Keratinocyte (primary cell): ENCODE data around the gene KIFC3. TPM values are rescaled to one million over a fixed set of nuclear protein-coding genes. Genes with fewer than 3 reads are reported as not detected.

Experiments
- DNase-seq: peaks from one replicate; pipeline ENCODE4 v3.0.0-alpha.2; 2011; ENCODE audit warnings: low read depth, missing footprints, low spot score
- FAIRE-seq: peaks from 2 replicates; lab custom pipeline; 2011; peaks lifted over from hg19 to GRCh38; lab: Jason Lieb, UNC
- H2AFZ ChIP-seq: 2 replicates; pipeline ENCODE4 v1.6.0; 2012; ENCODE audit warnings: low read length, control low read depth, inconsistent platforms; ENCODE audit not compliant: control insufficient read depth
- H3K27ac ChIP-seq: 2 replicates; pipeline ENCODE4 v1.5.1; 2011; ENCODE audit warnings: low read length; ENCODE audit not compliant: control insufficient read depth, insufficient read depth
- H3K27me3 ChIP-seq: 3 replicates; pipeline ENCODE4 v1.6.0; 2011; ENCODE audit warnings: low read length; ENCODE audit not compliant: control insufficient read depth, insufficient read depth; ENCODE audit errors: extremely low read depth
- H3K36me3 ChIP-seq, 2 experiments: 2 replicates in 1 of 2; 3 replicates in 1 of 2; pipeline ENCODE4 v1.5.1; 2011; ENCODE audit warnings: low read length in 2 of 2, mild to moderate bottlenecking in 1 of 2; ENCODE audit not compliant: control insufficient read depth in 2 of 2, insufficient read depth in 2 of 2; ENCODE audit errors: extremely low read depth in 1 of 2
- H3K4me1 ChIP-seq: 3 replicates; pipeline ENCODE4 v1.5.1; 2011; ENCODE audit warnings: low read length; ENCODE audit not compliant: control insufficient read depth, insufficient read depth; ENCODE audit errors: extremely low read depth
- H3K4me2 ChIP-seq: 3 replicates; pipeline ENCODE4 v1.6.0; 2011; ENCODE audit warnings: low read depth, low read length; ENCODE audit not compliant: control insufficient read depth, insufficient read depth; ENCODE audit errors: extremely low read depth
- H3K4me3 ChIP-seq, 3 experiments: fragments of 200-600 bp in 1 of 3; sonication (generic) in 1 of 3; 2 replicates in 2 of 3; 3 replicates in 1 of 3; pipeline ENCODE4 v1.5.1; 2011 to 2016; ENCODE audit warnings: low read length in 3 of 3, mild to moderate bottlenecking in 3 of 3, control low read depth in 2 of 3, inconsistent platforms in 1 of 3, low read depth in 1 of 3, mixed read lengths in 1 of 3, mixed run types in 1 of 3, moderate library complexity in 1 of 3; ENCODE audit not compliant: control insufficient read depth in 2 of 3, insufficient read depth in 2 of 3; ENCODE audit errors: extremely low read depth in 1 of 3
- H3K79me2 ChIP-seq: 2 replicates; pipeline ENCODE4 v1.6.0; 2012; ENCODE audit warnings: low read length; ENCODE audit not compliant: control insufficient read depth, insufficient read depth
- H3K9ac ChIP-seq: 3 replicates; pipeline ENCODE4 v1.6.0; 2011; ENCODE audit warnings: low read length; ENCODE audit not compliant: control insufficient read depth, insufficient read depth; ENCODE audit errors: extremely low read depth
- H3K9me1 ChIP-seq: 3 replicates; pipeline ENCODE4 v1.6.0; 2011; ENCODE audit warnings: low read length; ENCODE audit not compliant: control insufficient read depth, insufficient read depth; ENCODE audit errors: extremely low read depth
- H3K9me3 ChIP-seq: 2 replicates; pipeline ENCODE4 v1.5.1; 2012; ENCODE audit warnings: low read depth, low read length; ENCODE audit not compliant: control insufficient read depth
- H4K20me1 ChIP-seq: 3 replicates; pipeline ENCODE4 v1.6.0; 2011; ENCODE audit warnings: low read length; ENCODE audit not compliant: control insufficient read depth, insufficient read depth; ENCODE audit errors: extremely low read depth
- EZH2 ChIP-seq: IDR thresholded peaks from one replicate; pipeline ENCODE4 v1.6.1; 2012; ENCODE audit warnings: inconsistent platforms, mild to moderate bottlenecking, low read length, moderate library complexity
- dilution Hi-C: fragments of 300-500 bp; cut with MboI; formaldehyde crosslinking; loops from one replicate; pipeline ENCODE4 v1.7.0; 2020; ENCODE audit warnings: low sequenced_read_pairs; ENCODE audit not compliant: extremely low pct_ligation_motif_present
- polyA plus RNA-seq, 5 experiments: library from polyadenylated mRNA; depleted of rRNA in 3 of 5; stranded (reverse) in 3 of 5; stranded (forward) in 1 of 5; unstranded in 1 of 5; fragments of >200 nt; gene quantifications; 1 replicate in 1 of 5; 2 replicates in 3 of 5; 3 replicates in 1 of 5; pipeline versions ENCODE4 v1.2.1 to v1.2.3, GENCODE V29; 2011 to 2012; ENCODE audit warnings: missing spikeins in 2 of 5, low read depth in 1 of 5, low replicate concordance in 1 of 5
- TF ChIP-seq, protein P1 (sequence below), 3 experiments: IDR thresholded peaks in 1 of 3; conservative IDR thresholded peaks in 1 of 3; optimal IDR thresholded peaks in 1 of 3; 2 replicates in 2 of 3; 3 replicates in 1 of 3; pipeline versions ENCODE3 to v1.5.1; 2011; ENCODE audit warnings: low read length in 3 of 3, mild to moderate bottlenecking in 3 of 3, moderate library complexity in 2 of 3, control low read depth in 1 of 3, inconsistent platforms in 1 of 3; ENCODE audit not compliant: insufficient read depth in 2 of 3; ENCODE audit errors: extremely low read depth in 1 of 3

The KIFC3 gene
- polyA plus RNA-seq, 1 donor (not counting 4 experiments of a cell fraction or from before 2014, with no cell fraction given) = 22.7 TPM

DNA sequence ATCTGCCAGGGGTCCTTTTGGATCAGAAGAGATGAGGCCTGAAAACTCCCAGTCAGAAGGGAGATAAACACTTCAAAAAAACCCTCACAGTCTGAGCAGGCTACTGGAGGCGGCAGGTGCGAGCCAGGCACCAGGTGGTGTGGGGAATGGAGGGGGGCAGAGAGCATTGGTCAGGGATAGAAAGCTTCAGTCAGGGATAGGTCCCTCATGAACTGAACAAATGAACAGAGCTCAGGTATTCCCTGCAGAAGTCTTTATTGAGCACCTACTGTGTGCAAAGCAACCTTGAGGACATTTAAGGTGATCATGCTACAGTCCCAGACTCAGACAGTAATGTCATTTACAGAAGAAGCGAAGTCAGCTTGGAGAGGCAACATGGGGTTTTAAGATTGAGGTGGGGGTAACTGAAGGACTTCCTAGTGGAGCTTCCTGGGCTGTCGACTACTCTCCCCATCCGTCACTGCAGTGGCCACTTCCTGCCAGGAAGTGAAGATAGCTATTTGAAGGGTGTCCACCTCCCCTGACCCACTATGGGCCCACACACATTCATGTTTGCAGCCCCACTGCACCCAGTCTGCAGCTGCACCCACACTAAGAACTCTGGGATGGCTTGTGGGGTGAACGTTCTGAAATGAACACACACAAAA lies 3.2 kb downstream of the KIFC3 start:
- no peak for FAIRE-seq
- dilution Hi-C loops = no loop called here
- no peaks in the 10 kb centered on the region for H3K9me3 ChIP-seq
- peaks cover 60% of the 10 kb centered on the region for H3K4me1 ChIP-seq
- H3K36me3 ChIP-seq = peaks cover 4 to 16% of the 10 kb centered on the region in 2 experiments
- H3K4me3 ChIP-seq = no peak overlapping the region
- H3K9ac ChIP-seq = no peak overlapping the region
- H3K9me1 ChIP-seq = no peaks in the 10 kb centered on the region
- H3K79me2 ChIP-seq = peaks cover 48% of the 10 kb centered on the region
- no peak overlapping the region for H3K27ac ChIP-seq
- TF ChIP-seq EZH2 = no peak
- TF ChIP-seq, protein P1, sequence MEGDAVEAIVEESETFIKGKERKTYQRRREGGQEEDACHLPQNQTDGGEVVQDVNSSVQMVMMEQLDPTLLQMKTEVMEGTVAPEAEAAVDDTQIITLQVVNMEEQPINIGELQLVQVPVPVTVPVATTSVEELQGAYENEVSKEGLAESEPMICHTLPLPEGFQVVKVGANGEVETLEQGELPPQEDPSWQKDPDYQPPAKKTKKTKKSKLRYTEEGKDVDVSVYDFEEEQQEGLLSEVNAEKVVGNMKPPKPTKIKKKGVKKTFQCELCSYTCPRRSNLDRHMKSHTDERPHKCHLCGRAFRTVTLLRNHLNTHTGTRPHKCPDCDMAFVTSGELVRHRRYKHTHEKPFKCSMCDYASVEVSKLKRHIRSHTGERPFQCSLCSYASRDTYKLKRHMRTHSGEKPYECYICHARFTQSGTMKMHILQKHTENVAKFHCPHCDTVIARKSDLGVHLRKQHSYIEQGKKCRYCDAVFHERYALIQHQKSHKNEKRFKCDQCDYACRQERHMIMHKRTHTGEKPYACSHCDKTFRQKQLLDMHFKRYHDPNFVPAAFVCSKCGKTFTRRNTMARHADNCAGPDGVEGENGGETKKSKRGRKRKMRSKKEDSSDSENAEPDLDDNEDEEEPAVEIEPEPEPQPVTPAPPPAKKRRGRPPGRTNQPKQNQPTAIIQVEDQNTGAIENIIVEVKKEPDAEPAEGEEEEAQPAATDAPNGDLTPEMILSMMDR (optimal IDR thresholded peaks at IDR 0.05 in 1 of 3, IDR thresholded peaks at IDR 0.05 in 1 of 3, conservative IDR thresholded peaks at IDR 0.05 in 1 of 3; ENCODE audit: extremely low read depth in 1 of 3, insufficient read depth in 2 of 3, low read length in 3 of 3) = no peak
- no peaks in the 10 kb centered on the region for H4K20me1 ChIP-seq
- H3K4me2 ChIP-seq = peak overlapping the region; percentile 96
- H3K27me3 ChIP-seq = no peaks in the 10 kb centered on the region
- H2AFZ ChIP-seq = no peak overlapping the region
- no peak for DNase-seq

DNA sequence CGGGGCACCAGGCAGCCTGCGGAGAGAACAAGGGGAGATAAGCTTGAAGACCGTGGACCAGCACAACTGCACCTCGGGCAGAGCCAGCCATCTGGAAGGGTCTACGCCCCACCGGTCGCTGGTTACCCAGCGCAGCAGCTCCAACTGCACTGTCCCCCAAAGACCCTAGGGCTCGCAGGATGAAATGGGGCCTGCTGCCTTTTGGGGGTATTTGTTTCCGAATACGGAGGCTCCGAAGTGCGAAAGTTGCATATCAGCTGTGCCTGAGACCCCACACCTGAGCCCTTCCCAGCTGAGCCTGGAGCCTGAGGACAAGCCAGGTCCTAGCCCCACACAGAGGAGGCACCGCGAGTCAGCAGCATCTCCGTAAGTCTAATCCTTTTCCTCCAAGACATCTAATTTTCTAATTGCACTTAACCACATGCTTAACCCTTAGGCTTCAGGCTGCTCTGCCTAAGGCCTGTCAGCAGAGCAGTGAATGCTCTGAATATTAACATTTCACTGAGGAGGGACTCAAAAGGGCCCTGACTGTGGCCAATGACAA lies 4.0 kb downstream of the KIFC3 start:
- peaks cover 56% of the 10 kb centered on the region for H3K4me1 ChIP-seq
- peak overlapping the region; percentile 67 for H3K9ac ChIP-seq
- FAIRE-seq = no peak

More for the DNA sequence above, 4.0 kb downstream of the KIFC3 start:
- Histone ChIP-seq H3K27me3 (no peaks in the 10 kb centered on the region), H3K4me2 (peak overlapping the region; percentile 85), H3K9me1 (no peaks in the 10 kb centered on the region), H2AFZ (no peak overlapping the region), H3K36me3 (peaks cover 4 to 16% of the 10 kb centered on the region in 2 experiments), H3K9me3 (no peaks in the 10 kb centered on the region), H3K4me3 (peak overlapping the region in 2 of 3 experiments; percentile 11 to 46), H3K79me2 (peaks cover 48% of the 10 kb centered on the region), H4K20me1 (no peaks in the 10 kb centered on the region), H3K27ac (peak overlapping the region; percentile 10)
- no peak for DNase-seq
- TF ChIP-seq EZH2 = no peak
- TF ChIP-seq, protein P1 (optimal IDR thresholded peaks at IDR 0.05 in 1 of 3, IDR thresholded peaks at IDR 0.05 in 1 of 3, conservative IDR thresholded peaks at IDR 0.05 in 1 of 3; ENCODE audit: extremely low read depth in 1 of 3, insufficient read depth in 2 of 3, low read length in 3 of 3) = no peak
- dilution Hi-C loops = no loop called here
